C4-2B (cell line): ENCODE data around the gene STRAP.

Source experiments
- H3K27ac ChIP-seq: fragments of 450-650 bp; 2 replicates; pipeline ENCODE4 v1.5.1; 2017
- CTCF ChIP-seq: fragments of 450-650 bp; conservative IDR thresholded peaks from 2 replicates; pipeline ENCODE4 v1.5.1; 2017; ENCODE audit warnings: mild to moderate bottlenecking
- ZFX ChIP-seq: fragments of 450-650 bp; IDR thresholded peaks from 2 replicates; pipeline ENCODE4 v1.6.1; 2017

The STRAP gene

GRCh38 chr12:15924956-15925355 lies 42.8 kb downstream of the STRAP start:
- TF ChIP-seq ZFX (no peak), CTCF (no peak)
- no peak overlapping the region for H3K27ac ChIP-seq

- H3K27ac ChIP-seq, result no peak overlapping the region
- TF ChIP-seq CTCF (no peak), ZFX (no peak)
Measured at GRCh38 chr12:15928346-15928745, 46.2 kb downstream of the STRAP start.

- no peak overlapping the region for H3K27ac ChIP-seq
- TF ChIP-seq CTCF (no peak), ZFX (no peak)
Measured at GRCh38 chr12:15928870-15929571, 46.8 kb downstream of the STRAP start.

GRCh38 chr12:15931590-15932053 lies 49.4 kb downstream of the STRAP start:
- TF ChIP-seq ZFX (no peak), CTCF (0 out of 2 replicates have a peak, but pooled peaks have one; percentile 7)
- H3K27ac ChIP-seq, result no peak overlapping the region

GRCh38 chr12:15932327-15932726 lies 50.1 kb downstream of the STRAP start:
- TF ChIP-seq ZFX, result no peak
- TF ChIP-seq CTCF, result no peak
- no peak overlapping the region for H3K27ac ChIP-seq

GRCh38 chr12:15932971-15933370 lies 50.8 kb downstream of the STRAP start:
- no peak for TF ChIP-seq CTCF
- TF ChIP-seq ZFX, result no peak
- no peak overlapping the region for H3K27ac ChIP-seq

- TF ChIP-seq ZFX, result no peak
- no peak for TF ChIP-seq CTCF
- H3K27ac ChIP-seq, result no peak overlapping the region
Measured at GRCh38 chr12:15933751-15934150, 51.6 kb downstream of the STRAP start.
